Neural progenitor cell (in vitro differentiated cells): Measurements from ENCODE around the gene TCL1B.

Source experiments
- EZH2phosphoT487 ChIP-seq: fragments of 200-600 bp; sonication (generic); IDR thresholded peaks from 2 replicates; pipeline ENCODE4 v1.6.1; 2017; ENCODE audit warnings: antibody characterized with exemption
- TF ChIP-seq, protein P1 (sequence below): fragments of 200-600 bp; sonication (generic); IDR thresholded peaks from 2 replicates; pipeline ENCODE4 v1.5.1; 2017; ENCODE audit warnings: antibody characterized with exemption, mild to moderate bottlenecking

DNA sequence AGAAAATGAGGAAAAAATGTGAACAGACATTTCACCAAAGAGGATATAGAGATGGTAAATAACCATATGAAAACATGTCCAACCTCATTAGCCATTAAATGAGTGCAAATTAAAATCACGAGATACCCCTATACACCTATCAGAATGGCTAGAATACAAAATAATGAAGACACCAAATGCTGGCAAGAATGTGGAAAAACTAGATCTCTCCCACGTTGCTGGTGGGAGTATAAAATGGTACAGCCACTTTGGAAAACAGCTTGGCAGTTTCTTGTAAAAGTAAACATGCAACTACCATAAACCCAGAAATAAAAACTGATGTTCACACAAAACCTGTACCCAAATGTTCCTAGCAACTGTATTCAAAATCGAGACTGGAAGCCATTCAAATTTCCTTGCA, 38.3 kb upstream of the TCL1B start:
- TF ChIP-seq, protein P1, sequence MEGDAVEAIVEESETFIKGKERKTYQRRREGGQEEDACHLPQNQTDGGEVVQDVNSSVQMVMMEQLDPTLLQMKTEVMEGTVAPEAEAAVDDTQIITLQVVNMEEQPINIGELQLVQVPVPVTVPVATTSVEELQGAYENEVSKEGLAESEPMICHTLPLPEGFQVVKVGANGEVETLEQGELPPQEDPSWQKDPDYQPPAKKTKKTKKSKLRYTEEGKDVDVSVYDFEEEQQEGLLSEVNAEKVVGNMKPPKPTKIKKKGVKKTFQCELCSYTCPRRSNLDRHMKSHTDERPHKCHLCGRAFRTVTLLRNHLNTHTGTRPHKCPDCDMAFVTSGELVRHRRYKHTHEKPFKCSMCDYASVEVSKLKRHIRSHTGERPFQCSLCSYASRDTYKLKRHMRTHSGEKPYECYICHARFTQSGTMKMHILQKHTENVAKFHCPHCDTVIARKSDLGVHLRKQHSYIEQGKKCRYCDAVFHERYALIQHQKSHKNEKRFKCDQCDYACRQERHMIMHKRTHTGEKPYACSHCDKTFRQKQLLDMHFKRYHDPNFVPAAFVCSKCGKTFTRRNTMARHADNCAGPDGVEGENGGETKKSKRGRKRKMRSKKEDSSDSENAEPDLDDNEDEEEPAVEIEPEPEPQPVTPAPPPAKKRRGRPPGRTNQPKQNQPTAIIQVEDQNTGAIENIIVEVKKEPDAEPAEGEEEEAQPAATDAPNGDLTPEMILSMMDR, result no peak
- TF ChIP-seq EZH2phosphoT487, result no peak
